HCT116 (cell line): ENCODE data around the gene KATNBL1. TPM values are rescaled to one million over a fixed set of nuclear protein-coding genes. Genes with fewer than 3 reads are reported as not detected.

Experiments
- ATAC-seq: fragments of 200-7000 bp; cut with Tn5 transposase; 2 replicates; pipeline ENCODE4 v1.9.1; 2020; ENCODE audit warnings: mild to moderate bottlenecking, moderate library complexity
- BruUV-seq: library from RNA; stranded (reverse); fragments of 400-500 nt; replicated peaks from 2 replicates; lab custom pipeline; 2021; lab: Mats Ljungman, UMichigan
- CTCF ChIA-PET: fragments of 300-600 bp; sonication (Branson Sonifier 250); formaldehyde crosslinking; loops from one replicate; lab custom pipeline; 2021; ENCODE audit warnings: antibody characterized with exemption; lab: Charles Lee
- POLR2A ChIA-PET: fragments of 300-600, 350-600 bp; sonication (Branson Sonifier 250); formaldehyde crosslinking; loops from one replicate; lab custom pipeline; 2021; ENCODE audit warnings: antibody characterized with exemption; lab: Charles Lee
- RAD21 ChIA-PET, 2 experiments: fragments of 300-600 bp; sonication (Branson Sonifier 250); formaldehyde crosslinking; loops; one replicate each; lab custom pipeline; 2023; ENCODE audit warnings: low total read pairs in 2 of 2; ENCODE audit not compliant: uncharacterized antibody in 2 of 2, unreplicated experiment in 2 of 2, low non-redundant PET in 1 of 2; lab: Charles Lee
- DNase-seq: peaks from one replicate; pipeline ENCODE4 v3.0.0-alpha.2; 2010; ENCODE audit warnings: low read depth, low spot score
- H2AFZ ChIP-seq: fragments of 200-600 bp; shearing (Covaris generic), sonication (generic); 2 replicates; pipeline ENCODE4 v1.6.1; 2017; ENCODE audit warnings: low read depth, mixed run types, mixed read lengths, antibody characterized with exemption, low read length; ENCODE audit not compliant: poor library complexity, severe bottlenecking
- H3K27ac ChIP-seq: 2 replicates; pipeline ENCODE4 v1.5.1; 2012; ENCODE audit warnings: low read depth, low read length
- H3K27me3 ChIP-seq: fragments of 200-600 bp; sonication (generic); 2 replicates; pipeline ENCODE4 v1.6.1; 2016; ENCODE audit warnings: mixed run types, low read length, mixed read lengths; ENCODE audit not compliant: insufficient read depth
- H3K36me3 ChIP-seq, 2 experiments: fragments of 200-500 bp in 1 of 2; fragments of 200-600 bp in 1 of 2; sonication (Bioruptor generic) in 1 of 2; sonication (generic) in 1 of 2; 2 replicates each; pipeline versions ENCODE4 v1.5.1 to v1.6.1; 2014 to 2016; ENCODE audit warnings: low read length in 2 of 2, inconsistent platforms in 1 of 2, mixed read lengths in 1 of 2, mixed run types in 1 of 2; ENCODE audit not compliant: insufficient read depth in 2 of 2, control insufficient read depth in 1 of 2
- H3K4me1 ChIP-seq, 2 experiments: fragments of 200-600 bp in 1 of 2; sonication (generic) in 1 of 2; 2 replicates each; pipeline versions ENCODE4 v1.5.1 to v1.6.1; 2012 to 2017; ENCODE audit warnings: low read length in 2 of 2, inconsistent platforms in 1 of 2, mild to moderate bottlenecking in 1 of 2, mixed read lengths in 1 of 2, mixed run types in 1 of 2, moderate library complexity in 1 of 2; ENCODE audit not compliant: insufficient read depth in 2 of 2, control insufficient read depth in 1 of 2
- H3K4me2 ChIP-seq: fragments of 200-600 bp; sonication (generic); 2 replicates; pipeline ENCODE4 v1.6.1; 2017; ENCODE audit warnings: mixed run types, low read length, mixed read lengths
- H3K4me3 ChIP-seq, 2 experiments: fragments of 200-600 bp in 1 of 2; sonication (generic) in 1 of 2; replicated peaks in 1 of 2; 2 replicates each; pipeline ENCODE4 v1.5.1; 2011 to 2016; ENCODE audit warnings: low read length in 2 of 2, control low read depth in 1 of 2, low read depth in 1 of 2, mild to moderate bottlenecking in 1 of 2, mixed read lengths in 1 of 2, mixed run types in 1 of 2
- H3K79me2 ChIP-seq: fragments of 200-600 bp; sonication (generic); 2 replicates; pipeline ENCODE4 v1.6.1; 2017; ENCODE audit warnings: mild to moderate bottlenecking, mixed run types, low read length, moderate library complexity, mixed read lengths; ENCODE audit not compliant: insufficient read depth
- H3K9ac ChIP-seq: fragments of 200-600 bp; sonication (generic); 2 replicates; pipeline ENCODE4 v1.6.1; 2016; ENCODE audit warnings: low read length, mixed read lengths
- H3K9me2 ChIP-seq: fragments of 200-600 bp; sonication (generic), shearing (Covaris generic); 2 replicates; pipeline ENCODE4 v1.6.1; 2017; ENCODE audit warnings: mixed run types, mild to moderate bottlenecking, moderate library complexity; ENCODE audit not compliant: insufficient read depth
- H3K9me3 ChIP-seq, 2 experiments: fragments of 200-500 bp in 1 of 2; fragments of 200-600 bp in 1 of 2; sonication (Bioruptor generic) in 1 of 2; sonication (generic) in 1 of 2; 2 replicates each; pipeline ENCODE4 v1.6.1; 2014 to 2017; ENCODE audit warnings: low read length in 2 of 2, mixed read lengths in 2 of 2, inconsistent platforms in 1 of 2, low read depth in 1 of 2, mild to moderate bottlenecking in 1 of 2, mixed run types in 1 of 2, moderate library complexity in 1 of 2; ENCODE audit not compliant: control insufficient read depth in 1 of 2, insufficient read depth in 1 of 2
- H4K20me1 ChIP-seq: fragments of 200-600 bp; sonication (generic), shearing (Covaris generic); 2 replicates; pipeline ENCODE4 v1.6.1; 2017; ENCODE audit warnings: mixed run types, mild to moderate bottlenecking, moderate library complexity; ENCODE audit not compliant: insufficient read depth
- FOSL1 ChIP-seq: IDR thresholded peaks from 2 replicates; pipeline ENCODE4 v1.6.1; 2012; ENCODE audit warnings: low read depth
- POLR2A ChIP-seq: IDR thresholded peaks from 2 replicates; pipeline ENCODE4 v1.7.0; 2011; ENCODE audit warnings: borderline replicate concordance; ENCODE audit not compliant: insufficient read depth, insufficient read length; ENCODE audit errors: extremely low read depth
- RAD21 ChIP-seq: IDR thresholded peaks from 2 replicates; pipeline ENCODE4 v1.6.1; 2012; ENCODE audit warnings: low read depth, mild to moderate bottlenecking
- TCF7L2 ChIP-seq: IDR thresholded peaks from 2 replicates; pipeline ENCODE4 v1.7.0; 2011; ENCODE audit warnings: borderline replicate concordance, inconsistent platforms; ENCODE audit not compliant: insufficient read depth, insufficient read length; ENCODE audit errors: extremely low read depth
- ZFX ChIP-seq: fragments of 450-650 bp; IDR thresholded peaks from 2 replicates; pipeline ENCODE4 v1.6.1; 2017
- intact Hi-C: fragments of 100-400 bp; cut with micrococcal nuclease; formaldehyde crosslinking; loops from 2 replicates; pipeline ENCODE4 v1.10.0; 2022
- total RNA-seq: library from RNA; stranded (reverse); gene quantifications from one replicate; pipeline ENCODE4 v1.2.1, GENCODE V29; 2021; ENCODE audit not compliant: unreplicated experiment
- TF ChIP-seq, protein P1 (sequence below), 3 experiments: fragments of 200-600 bp in 1 of 3; sonication (generic) in 1 of 3; IDR thresholded peaks in 2 of 3; conservative IDR thresholded peaks in 1 of 3; 2 replicates each; pipeline ENCODE4 v1.5.1; 2012 to 2017; ENCODE audit warnings: low read depth in 2 of 3, low read length in 2 of 3, antibody characterized with exemption in 1 of 3, borderline replicate concordance in 1 of 3, control low read depth in 1 of 3, mild to moderate bottlenecking in 1 of 3, mixed read lengths in 1 of 3, mixed run types in 1 of 3, moderate library complexity in 1 of 3; ENCODE audit not compliant: insufficient read depth in 1 of 3

Gene KATNBL1
- total RNA-seq, 1 experiment from 2014 or later = 40.5 TPM

DNA sequence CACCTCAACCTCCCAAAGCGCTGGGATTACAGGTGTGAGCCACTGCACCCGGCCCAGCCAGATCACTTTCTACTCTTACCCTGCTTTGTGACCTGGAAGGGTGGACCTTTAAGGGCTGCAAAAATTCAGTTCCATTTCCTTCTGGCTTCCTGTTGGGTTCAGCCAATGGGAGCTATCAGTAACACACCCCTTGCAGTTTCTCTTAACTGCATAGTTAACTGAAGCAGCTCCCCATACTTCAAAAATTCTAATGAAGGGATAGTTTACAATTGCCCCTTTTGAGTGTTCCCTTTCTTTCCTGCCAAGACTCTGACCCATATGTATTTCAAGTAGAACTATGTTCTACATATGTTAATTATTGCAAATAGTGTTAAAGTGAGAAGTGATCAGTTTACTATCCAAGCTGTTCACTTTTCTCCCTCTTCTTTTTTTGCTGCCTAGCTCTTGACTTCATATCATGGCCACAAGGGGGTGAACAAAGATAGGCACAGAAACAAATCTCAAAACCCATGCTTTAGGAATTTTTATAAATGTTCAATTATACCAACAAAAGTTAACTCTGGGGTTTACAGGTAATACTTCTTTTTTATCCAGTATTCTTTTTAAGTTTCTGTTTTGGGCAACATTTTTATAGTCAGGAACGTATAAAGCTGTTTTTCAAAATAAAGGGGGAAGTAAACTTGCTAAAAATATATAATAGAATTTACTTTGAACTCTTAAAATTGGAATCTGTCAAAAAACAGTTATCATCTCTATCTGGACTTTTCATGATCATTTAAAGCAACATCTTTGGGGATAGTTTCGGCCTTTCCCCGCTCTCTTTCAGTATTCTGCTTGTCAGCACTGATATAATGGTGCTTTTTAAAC, 99.9 kb downstream of the KATNBL1 start:
- ATAC-seq = peak; percentile 72; the same call in 1 of the 2 replicates
- no peak overlapping the region for H3K4me3 ChIP-seq
- no peaks in the 10 kb centered on the region for H3K36me3 ChIP-seq
- intact Hi-C loops = loop anchor here (1.0 kb wide), 3 partner anchors 100 to 478 kb away; partner anchors contain the start of genes KATNBL1 and LPCAT4
- RAD21 ChIA-PET = interaction anchor here (0.9 to 1.2 kb wide), 2 partner anchors 100 to 258 kb away, joined by 4 to 9 read pairs; partner anchors contain the start of gene KATNBL1 (in 1 of the 2)
- H4K20me1 ChIP-seq = no peaks in the 10 kb centered on the region
- DNase-seq = peak; percentile 29
- peaks cover 0 to 3% of the 10 kb centered on the region in 2 experiments; a peak in 1 of 4 replicates for H3K4me1 ChIP-seq
- H3K27ac ChIP-seq = no peak overlapping the region
- H3K9me2 ChIP-seq = no peaks in the 10 kb centered on the region
- POLR2A ChIA-PET = interaction anchor here (0.8 to 1.0 kb wide), 2 partner anchors 100 to 478 kb away, joined by 3 to 4 read pairs; partner anchors contain the start of gene KATNBL1
- TF ChIP-seq POLR2A (no peak), TCF7L2 (no peak), FOSL1 (no peak), ZFX (no peak), RAD21 (peak; percentile 82)
- TF ChIP-seq, protein P1, sequence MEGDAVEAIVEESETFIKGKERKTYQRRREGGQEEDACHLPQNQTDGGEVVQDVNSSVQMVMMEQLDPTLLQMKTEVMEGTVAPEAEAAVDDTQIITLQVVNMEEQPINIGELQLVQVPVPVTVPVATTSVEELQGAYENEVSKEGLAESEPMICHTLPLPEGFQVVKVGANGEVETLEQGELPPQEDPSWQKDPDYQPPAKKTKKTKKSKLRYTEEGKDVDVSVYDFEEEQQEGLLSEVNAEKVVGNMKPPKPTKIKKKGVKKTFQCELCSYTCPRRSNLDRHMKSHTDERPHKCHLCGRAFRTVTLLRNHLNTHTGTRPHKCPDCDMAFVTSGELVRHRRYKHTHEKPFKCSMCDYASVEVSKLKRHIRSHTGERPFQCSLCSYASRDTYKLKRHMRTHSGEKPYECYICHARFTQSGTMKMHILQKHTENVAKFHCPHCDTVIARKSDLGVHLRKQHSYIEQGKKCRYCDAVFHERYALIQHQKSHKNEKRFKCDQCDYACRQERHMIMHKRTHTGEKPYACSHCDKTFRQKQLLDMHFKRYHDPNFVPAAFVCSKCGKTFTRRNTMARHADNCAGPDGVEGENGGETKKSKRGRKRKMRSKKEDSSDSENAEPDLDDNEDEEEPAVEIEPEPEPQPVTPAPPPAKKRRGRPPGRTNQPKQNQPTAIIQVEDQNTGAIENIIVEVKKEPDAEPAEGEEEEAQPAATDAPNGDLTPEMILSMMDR (IDR thresholded peaks at IDR 0.05 in 2 of 3, conservative IDR thresholded peaks at IDR 0.05 in 1 of 3; ENCODE audit: borderline replicate concordance in 1 of 3, insufficient read depth in 1 of 3, low read depth in 2 of 3, low read length in 2 of 3) = peak; percentile 74 to 88 (median 78)
- no peaks in the 10 kb centered on the region for H3K27me3 ChIP-seq
- CTCF ChIA-PET = interaction anchor here (0.5 to 2.1 kb wide), 17 partner anchors 9 to 811 kb away, joined by 3 to 42 read pairs (median 4); partner anchors contain the start of genes GOLGA8B, KATNBL1, LPCAT4 and NOP10
- H3K4me2 ChIP-seq = no peak overlapping the region
- H3K79me2 ChIP-seq = no peaks in the 10 kb centered on the region
- H3K9me3 ChIP-seq = no peaks in the 10 kb centered on the region
- no TSS peak for BruUV-seq
- no peak overlapping the region for H3K9ac ChIP-seq
- H2AFZ ChIP-seq = peak overlapping the region; percentile 29
